H7 (cell line): ENCODE measurements around the gene USP1. TPM values are rescaled to one million over a fixed set of nuclear protein-coding genes. Genes with fewer than 3 reads are reported as not detected.

Experiments
- DNase-seq: peaks from one replicate; pipeline ENCODE4 v3.0.0; 2012
- H3K27me3 ChIP-seq: 2 replicates; pipeline ENCODE4 v1.6.0; 2011; ENCODE audit warnings: mild to moderate bottlenecking, low read length; ENCODE audit not compliant: control insufficient read depth, insufficient read depth
- H3K36me3 ChIP-seq: replicated peaks from 2 replicates; pipeline ENCODE4 v1.5.1; 2011; ENCODE audit warnings: low read length; ENCODE audit not compliant: control insufficient read depth, insufficient read depth
- H3K4me3 ChIP-seq: 2 replicates; pipeline ENCODE4 v1.5.1; 2011; ENCODE audit warnings: low read depth, mild to moderate bottlenecking, control low read depth, low read length, moderate library complexity; ENCODE audit not compliant: insufficient read depth
- total RNA-seq: library from RNA; depleted of rRNA; stranded (reverse); fragments of >200 nt; shearing (Covaris generic); gene quantifications from 2 replicates; pipeline ENCODE4 v1.2.3, GENCODE V29; 2014; rRNA removed

Gene USP1, protein sequence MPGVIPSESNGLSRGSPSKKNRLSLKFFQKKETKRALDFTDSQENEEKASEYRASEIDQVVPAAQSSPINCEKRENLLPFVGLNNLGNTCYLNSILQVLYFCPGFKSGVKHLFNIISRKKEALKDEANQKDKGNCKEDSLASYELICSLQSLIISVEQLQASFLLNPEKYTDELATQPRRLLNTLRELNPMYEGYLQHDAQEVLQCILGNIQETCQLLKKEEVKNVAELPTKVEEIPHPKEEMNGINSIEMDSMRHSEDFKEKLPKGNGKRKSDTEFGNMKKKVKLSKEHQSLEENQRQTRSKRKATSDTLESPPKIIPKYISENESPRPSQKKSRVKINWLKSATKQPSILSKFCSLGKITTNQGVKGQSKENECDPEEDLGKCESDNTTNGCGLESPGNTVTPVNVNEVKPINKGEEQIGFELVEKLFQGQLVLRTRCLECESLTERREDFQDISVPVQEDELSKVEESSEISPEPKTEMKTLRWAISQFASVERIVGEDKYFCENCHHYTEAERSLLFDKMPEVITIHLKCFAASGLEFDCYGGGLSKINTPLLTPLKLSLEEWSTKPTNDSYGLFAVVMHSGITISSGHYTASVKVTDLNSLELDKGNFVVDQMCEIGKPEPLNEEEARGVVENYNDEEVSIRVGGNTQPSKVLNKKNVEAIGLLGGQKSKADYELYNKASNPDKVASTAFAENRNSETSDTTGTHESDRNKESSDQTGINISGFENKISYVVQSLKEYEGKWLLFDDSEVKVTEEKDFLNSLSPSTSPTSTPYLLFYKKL
- total RNA-seq, result 58.1 and 78.1 TPM in 2 replicates

DNA sequence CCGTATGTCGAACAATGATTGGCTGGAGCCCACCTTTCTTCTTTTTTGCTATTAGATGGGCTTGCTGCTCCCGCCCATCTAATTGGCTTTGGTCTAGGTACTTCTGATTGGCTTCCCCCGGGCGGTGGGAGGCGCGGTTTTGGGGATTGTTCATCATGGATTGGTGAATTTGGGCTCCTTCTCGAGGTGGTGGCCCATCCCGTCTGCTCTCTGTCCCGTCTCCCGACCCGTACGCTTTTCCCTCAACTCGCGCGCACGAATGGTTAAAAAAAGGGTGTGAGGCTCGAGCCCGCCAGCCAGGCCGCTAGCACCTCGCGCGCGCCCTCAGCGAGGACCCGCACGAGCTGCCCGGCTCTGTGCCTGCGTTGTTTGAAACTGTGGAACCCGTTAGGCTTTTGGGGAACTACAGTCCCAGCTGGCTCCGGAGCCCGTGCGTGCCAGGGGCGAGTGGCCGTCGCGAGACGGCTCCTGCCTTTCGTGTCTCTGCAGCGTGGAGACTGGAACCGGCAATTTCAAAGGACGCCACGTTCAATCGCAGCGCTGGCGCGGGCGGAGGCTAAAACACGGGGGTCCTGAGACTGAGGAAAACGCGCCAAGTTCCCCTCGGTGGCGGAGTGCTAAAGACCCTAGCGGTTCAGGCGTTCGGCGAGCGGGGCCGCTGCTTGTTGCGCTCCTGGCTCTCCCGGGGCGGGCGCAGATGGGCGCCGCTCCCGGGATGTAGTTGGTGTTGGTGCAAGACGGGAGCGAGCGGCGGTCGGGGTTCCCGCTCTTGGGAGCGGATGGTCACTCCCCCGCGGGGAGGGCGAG is at the start of gene USP1:
USP1 (plus strand) TSS at position 584 of the 807 bp plus-strand sequence. CDS start 2,819 bp downstream, outside the sequence.
- peak; percentile 95 for DNase-seq
- Histone ChIP-seq H3K4me3 (peak within 1 kb of the TSS; percentile 93), H3K27me3 (no peaks in the 10 kb centered on the region; the same call in 1 of the 2 replicates), H3K36me3 (peaks cover under 1% of the 10 kb centered on the region; the same call in 1 of the 2 replicates)

DNA sequence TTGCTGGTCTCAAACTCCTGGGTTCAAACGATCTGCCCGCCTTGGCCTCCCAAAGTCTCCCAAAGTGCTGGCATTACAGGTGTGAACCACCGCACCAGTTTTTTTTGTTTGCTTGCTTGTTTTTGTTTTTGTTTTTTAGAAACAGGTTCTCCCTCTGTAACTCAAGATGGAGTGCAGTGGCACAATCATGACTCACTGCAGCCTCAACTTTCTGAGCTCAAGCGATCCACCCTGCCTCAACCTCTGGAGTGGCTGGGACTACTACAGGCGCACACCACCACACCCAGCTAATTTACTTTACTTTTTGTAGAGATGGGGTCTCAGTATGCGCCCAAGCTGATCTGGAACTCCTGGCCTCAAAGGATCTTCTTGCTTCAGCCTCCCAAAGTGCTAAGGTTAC is 47.3 kb upstream of the USP1 start:
- no peak for DNase-seq

DNA sequence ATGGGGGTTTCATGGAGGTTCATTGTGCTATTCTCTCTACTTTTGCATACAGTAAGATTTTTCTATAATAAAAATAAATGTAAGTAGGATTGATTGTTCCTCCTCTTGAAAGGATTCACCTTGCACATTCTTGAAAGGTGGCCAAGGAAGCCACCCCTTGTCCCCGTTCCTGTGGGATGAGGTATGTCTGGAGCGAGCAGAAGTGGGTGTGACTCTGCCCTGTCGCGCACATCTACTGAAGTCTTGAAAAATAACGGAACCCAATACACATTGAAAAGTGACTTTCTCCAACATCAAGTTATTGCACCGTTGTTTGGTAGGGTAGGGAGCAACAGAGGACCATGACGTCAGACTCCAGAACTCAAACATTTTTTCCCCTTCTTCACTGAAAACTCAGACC is 46.8 kb upstream of the USP1 start:
- no peaks in the 10 kb centered on the region for H3K36me3 ChIP-seq
- H3K27me3 ChIP-seq, result no peaks in the 10 kb centered on the region; the same call in 1 of the 2 replicates
- no peak for DNase-seq
- H3K4me3 ChIP-seq, result no peak overlapping the region

More for the DNA sequence above, 47.3 kb upstream of the USP1 start:
- Histone ChIP-seq H3K36me3 (no peaks in the 10 kb centered on the region), H3K4me3 (no peak overlapping the region), H3K27me3 (no peaks in the 10 kb centered on the region; the same call in 1 of the 2 replicates)

DNA sequence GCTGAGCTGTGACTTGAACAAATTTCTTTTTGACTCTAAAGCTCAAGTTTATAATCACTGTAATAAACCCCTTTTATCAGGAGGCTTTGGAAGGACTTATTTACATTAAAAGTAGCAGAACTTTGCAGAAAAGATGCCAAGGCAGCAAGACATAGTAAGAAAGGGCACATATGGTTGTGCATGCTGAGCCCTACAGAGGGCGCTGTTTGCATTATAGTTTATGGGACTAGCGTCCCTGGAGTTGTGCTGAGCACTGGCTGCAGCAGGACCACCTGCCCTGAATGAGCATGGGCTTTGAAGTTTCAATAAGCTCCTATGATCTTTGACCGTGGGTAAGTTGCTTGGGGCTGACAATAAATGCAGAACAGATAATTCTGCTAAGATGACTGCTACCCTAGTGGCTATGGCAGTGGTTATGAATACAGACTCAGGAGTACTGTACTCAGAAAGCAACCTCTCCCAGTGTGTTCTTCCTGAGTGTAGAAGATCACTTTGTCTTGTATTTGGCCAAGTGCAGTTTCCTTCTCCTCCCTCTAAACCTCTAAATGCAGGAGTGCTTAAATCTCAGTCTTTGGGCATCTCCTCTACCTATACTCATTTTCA is 45.4 kb upstream of the USP1 start:
- Histone ChIP-seq H3K36me3 (no peaks in the 10 kb centered on the region), H3K4me3 (no peak overlapping the region), H3K27me3 (no peaks in the 10 kb centered on the region; the same call in 1 of the 2 replicates)
- DNase-seq, result peak; percentile 76

DNA sequence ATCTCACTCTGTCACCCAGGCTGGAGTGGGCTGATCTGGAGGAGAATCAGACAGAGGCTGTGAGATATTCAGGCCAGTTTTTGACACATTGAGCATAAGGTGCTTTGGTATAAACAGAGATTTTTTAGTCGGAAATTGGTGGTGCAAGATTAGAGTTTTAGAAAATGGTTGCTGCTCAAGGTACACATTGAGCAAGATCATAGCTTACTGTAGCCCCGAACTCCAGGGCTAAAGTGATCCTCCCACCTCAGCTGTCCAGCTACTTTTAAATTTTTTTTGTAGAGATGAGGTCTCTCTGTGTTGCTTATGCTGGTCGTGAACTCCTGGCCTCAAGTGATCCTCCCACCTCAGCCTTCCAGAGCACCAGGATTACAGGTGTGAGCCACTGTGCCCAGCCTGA is 43.9 kb upstream of the USP1 start:
- H3K36me3 ChIP-seq, result no peaks in the 10 kb centered on the region
- DNase-seq, result no peak
- no peaks in the 10 kb centered on the region; the same call in 1 of the 2 replicates for H3K27me3 ChIP-seq
- H3K4me3 ChIP-seq, result no peak overlapping the region

DNA sequence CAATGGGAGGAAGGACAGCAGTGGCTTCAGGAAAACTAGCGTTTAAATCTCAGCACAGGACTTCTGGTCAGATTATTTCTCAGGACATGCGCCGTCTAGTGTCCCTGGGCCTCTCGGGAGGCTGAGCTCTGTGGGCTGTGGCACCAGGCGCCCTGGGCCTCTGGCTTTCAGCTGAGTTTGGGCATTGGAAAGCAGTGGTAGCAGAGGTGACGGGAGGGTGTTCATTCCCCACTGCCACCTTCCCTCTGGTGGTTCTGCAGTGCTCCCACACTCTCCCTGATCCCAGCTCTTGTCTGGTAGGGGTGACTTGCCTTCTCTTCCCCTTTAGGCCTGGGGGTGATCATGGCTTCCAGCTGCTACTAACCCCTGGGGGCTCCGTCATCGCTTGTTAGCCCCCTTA is 42.2 kb upstream of the USP1 start:
- Histone ChIP-seq H3K27me3 (no peaks in the 10 kb centered on the region; the same call in 1 of the 2 replicates), H3K36me3 (no peaks in the 10 kb centered on the region), H3K4me3 (no peak overlapping the region)
- DNase-seq, result no peak

DNA sequence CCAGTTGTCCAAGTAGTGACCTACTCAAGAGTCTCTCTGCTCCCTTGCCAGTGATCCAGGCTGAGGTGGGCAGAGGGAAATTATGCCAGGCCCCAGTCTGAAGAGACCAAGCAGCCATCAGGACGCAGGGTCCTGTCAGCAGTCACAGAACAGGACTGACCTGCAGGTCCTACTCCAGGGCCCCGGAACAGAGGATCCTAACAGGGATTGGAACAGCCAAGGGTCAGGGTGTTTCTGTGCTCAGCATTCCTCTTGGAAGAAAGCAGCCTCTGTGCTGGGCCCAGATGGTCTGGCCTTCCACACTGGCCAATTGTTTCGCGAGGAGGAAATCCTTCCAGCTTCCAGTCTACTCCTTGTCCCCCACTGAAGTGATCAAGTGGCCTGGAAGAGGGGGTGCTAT is 41.6 kb upstream of the USP1 start:
- no peak for DNase-seq
- Histone ChIP-seq H3K27me3 (no peaks in the 10 kb centered on the region; the same call in 1 of the 2 replicates), H3K36me3 (no peaks in the 10 kb centered on the region), H3K4me3 (no peak overlapping the region)

DNA sequence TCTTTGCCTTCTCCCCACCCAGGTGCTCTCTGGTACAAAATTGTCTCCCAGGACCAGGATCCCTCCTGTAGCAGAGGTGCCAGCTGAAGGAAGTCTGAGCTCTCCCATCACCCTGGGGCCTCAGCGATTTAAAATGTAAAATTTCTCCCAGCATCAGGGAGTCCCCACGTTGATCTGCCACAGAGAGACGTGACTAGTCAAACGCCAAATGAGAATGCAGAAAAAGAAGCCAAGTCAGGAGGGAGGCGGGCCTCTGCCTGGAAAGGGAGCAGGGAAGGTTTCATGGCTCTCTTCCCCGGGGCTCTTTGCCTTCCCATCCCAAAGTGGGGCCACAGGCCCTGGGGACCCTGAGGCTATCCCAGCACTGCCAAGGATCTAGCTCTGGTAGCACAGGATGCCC is 40.0 kb upstream of the USP1 start:
- peak; percentile 32 for DNase-seq
- H3K4me3 ChIP-seq, result no peak overlapping the region
- no peaks in the 10 kb centered on the region; the same call in 1 of the 2 replicates for H3K27me3 ChIP-seq
- H3K36me3 ChIP-seq, result no peaks in the 10 kb centered on the region

DNA sequence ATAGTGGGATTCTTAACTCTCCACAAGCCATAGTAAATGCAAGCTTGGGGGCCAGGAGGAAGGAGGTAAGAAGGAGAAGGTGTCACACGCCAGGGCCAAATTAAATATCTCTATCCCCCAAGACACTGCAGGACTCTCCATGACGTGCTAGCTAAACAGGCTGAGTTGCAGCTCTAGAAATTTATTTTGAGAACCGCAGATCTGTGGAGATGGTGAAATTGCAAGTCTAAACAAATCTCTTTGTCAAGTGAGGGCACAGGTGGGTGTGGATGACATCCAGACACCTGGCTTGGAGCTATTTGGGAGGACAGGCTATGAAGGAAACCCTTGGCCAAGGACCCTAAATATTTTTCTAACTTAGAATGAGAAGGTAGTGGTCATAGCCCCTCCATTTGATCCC is 39.5 kb upstream of the USP1 start:
- no peak for DNase-seq
- H3K4me3 ChIP-seq, result no peak overlapping the region
- no peaks in the 10 kb centered on the region; the same call in 1 of the 2 replicates for H3K27me3 ChIP-seq
- no peaks in the 10 kb centered on the region for H3K36me3 ChIP-seq

DNA sequence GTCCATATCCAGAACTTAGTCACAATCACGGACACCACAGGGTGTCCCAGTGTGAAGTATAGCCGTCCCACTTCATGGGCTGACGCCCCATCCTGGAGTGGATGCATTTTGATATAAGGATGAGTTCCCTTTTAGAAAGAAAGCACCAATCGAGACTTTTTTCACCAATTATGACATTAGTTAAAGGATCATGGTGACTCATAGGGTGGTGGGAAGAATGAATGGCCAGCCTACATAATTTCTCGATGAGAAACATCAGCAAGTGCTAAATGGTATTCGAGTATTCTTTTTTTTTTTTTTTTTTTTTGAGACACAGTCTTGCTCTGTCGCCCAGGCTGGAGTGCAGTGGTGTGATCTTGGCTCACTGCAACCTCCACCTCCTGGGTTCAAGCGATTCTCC is 38.5 kb upstream of the USP1 start:
- Histone ChIP-seq H3K36me3 (no peaks in the 10 kb centered on the region), H3K27me3 (no peaks in the 10 kb centered on the region; the same call in 1 of the 2 replicates), H3K4me3 (no peak overlapping the region)
- DNase-seq, result no peak

DNA sequence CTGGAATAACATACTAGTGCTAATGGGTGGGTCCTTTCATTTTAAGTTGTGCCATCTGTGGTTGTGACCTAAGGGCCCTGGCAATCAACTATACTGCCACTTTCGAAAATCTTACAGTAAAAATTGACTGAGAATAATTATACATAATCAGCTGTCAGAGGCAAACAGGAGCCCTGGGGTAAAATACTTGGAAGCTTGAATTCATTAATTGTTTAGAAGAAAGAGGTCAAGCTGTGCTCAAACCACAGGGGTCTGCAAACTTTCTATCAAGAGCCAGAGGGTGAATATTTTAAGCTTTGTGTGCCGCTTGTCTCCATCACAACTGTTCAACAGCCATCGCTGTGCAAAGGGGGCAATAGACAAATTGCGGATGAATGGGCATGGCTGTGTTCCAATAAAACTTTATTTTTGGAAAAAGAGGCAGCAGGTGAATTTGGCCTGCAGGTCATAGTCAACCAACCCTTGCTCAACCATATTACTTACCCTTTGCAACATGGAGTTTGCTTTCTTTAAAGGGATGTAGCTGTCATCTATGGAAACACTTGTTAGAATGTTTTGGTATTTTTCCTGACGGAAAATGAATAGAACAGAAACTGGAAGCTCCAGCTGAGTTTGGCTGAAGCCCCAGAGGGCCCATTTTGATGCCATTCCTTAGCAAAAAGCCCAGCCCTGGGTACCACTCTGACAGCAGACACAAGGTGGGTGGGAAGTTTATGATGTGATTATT is 35.7 kb upstream of the USP1 start:
- Histone ChIP-seq H3K27me3 (no peaks in the 10 kb centered on the region; the same call in 1 of the 2 replicates), H3K36me3 (no peaks in the 10 kb centered on the region), H3K4me3 (no peak overlapping the region)
- peak; percentile 51 for DNase-seq

DNA sequence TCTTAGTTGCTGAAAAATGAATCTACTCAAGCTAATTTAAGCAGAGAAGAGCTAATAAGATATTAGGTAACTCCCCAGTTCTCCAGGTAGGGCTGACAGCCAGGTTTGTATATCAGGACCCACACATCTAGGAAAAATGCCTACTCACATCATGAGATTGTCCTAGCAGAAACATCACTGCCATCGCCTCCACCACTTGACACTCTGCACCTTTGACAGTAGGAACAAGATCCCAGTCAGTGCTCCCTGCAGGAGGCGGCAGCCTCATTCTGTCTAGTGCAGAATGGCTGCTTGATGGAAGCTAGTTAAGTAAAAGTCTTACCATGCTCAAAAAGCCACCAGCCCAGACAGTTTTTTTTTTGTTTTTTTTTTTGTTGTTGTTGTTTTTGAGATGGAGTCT is 31.6 kb upstream of the USP1 start:
- Histone ChIP-seq H3K4me3 (no peak overlapping the region), H3K27me3 (no peaks in the 10 kb centered on the region; the same call in 1 of the 2 replicates), H3K36me3 (no peaks in the 10 kb centered on the region)
- DNase-seq, result no peak

DNA sequence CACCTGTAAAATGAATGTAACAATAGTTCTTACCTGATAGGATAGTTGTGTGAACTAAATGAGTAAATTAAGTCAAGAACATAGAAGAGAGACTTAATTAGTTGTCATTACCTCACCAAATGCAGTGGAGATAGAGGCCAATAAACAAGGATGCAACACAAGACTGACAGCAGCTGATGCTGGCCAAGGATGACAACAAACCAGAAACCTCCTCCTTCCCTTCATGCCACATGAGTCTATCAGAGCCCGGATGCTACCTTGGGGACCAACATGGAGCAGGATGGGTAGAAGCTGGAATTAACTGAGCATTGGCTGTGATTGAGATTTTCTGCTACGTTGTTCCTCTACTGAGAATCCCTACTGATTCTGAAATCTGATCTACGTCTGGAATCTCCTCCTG is 30.3 kb upstream of the USP1 start:
- Histone ChIP-seq H3K27me3 (no peaks in the 10 kb centered on the region; the same call in 1 of the 2 replicates), H3K4me3 (no peak overlapping the region), H3K36me3 (no peaks in the 10 kb centered on the region)
- no peak for DNase-seq
